Activated CD8-positive, alpha-beta memory T cell treated with anti-CD3 and anti-CD28 coated beads, Interleukin-2, amount 50 U/mL, for 4 hours (primary cell): ENCODE data around the gene MAPKAPK3.

Source experiments
- DNase-seq: peaks from one replicate; pipeline ENCODE4 v3.0.0-alpha.2; 2020

Gene MAPKAPK3

GRCh38 chr3:50587806-50588758 is 28.9 kb upstream of the MAPKAPK3 start:
- DNase-seq: peak; percentile 66

GRCh38 chr3:50588759-50589433 is 28.1 kb upstream of the MAPKAPK3 start:
- no peak for DNase-seq

- no peak for DNase-seq
Observed at GRCh38 chr3:50591196-50591741, 25.7 kb upstream of the MAPKAPK3 start.

GRCh38 chr3:50592568-50592967 is 24.4 kb upstream of the MAPKAPK3 start:
- DNase-seq: no peak

- DNase-seq: no peak
Observed at GRCh38 chr3:50594253-50594785, 22.6 kb upstream of the MAPKAPK3 start.

DNA sequence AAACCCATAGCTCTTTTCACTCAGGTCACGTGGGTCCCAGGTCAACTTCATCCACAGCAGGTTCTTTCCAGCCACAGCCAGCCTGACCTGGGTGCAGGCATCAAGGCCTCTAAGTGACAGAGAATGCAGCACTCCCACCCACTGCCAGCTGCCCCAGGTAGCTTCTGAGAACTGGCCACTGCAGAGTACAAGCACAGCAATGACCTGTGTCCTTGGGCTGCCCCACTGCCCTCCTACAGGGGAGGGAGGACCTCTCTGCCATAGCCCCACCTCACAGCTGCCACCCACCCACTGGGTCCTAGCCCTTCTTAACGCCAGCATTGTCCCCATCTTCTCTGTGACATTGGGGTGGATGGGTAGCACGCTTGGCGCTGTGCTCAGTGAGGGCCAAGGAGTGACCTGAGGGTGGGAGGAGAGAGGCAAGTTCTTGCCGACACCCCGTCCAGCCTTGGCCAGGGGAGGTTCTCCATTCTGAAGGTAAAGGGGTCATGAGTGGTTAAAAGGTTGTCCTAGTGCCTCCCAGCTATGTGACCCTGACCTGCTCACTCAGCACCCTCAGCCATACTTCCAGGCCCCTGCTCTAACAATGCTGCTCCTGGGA is 17.7 kb upstream of the MAPKAPK3 start:
- DNase-seq: no peak

- DNase-seq: no peak
Observed at GRCh38 chr3:50599716-50600118, 17.2 kb upstream of the MAPKAPK3 start.

DNA sequence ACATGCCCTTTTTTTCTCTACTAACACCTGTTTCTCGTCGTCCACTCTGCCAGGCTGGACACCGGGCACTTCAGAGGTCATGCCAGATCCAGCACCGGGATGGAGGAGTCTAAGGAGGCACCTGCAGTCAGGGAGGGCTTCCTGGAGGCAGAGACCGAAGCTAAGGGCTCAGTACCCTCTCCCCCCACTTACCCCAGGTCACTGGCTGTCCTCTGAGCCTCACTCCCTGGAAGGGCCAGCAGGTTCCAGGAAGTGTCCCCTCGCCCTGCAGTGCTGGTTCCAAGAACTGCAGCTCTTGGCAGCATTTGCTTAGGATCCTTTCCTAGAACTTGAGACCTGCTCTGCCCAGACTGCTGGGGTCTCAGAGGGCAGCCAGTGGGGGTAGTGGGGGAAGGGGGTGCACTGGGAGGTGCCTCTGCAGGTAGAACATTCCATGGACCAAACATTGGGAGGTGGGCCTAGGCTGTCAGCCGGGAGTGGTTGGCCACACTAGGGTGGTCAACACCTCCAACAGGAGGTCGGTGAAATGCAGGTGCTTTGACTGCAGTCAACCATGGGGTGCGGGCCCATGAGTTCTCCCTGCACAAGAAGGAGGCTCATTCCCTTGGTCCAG is 16.7 kb upstream of the MAPKAPK3 start:
- no peak for DNase-seq

DNA sequence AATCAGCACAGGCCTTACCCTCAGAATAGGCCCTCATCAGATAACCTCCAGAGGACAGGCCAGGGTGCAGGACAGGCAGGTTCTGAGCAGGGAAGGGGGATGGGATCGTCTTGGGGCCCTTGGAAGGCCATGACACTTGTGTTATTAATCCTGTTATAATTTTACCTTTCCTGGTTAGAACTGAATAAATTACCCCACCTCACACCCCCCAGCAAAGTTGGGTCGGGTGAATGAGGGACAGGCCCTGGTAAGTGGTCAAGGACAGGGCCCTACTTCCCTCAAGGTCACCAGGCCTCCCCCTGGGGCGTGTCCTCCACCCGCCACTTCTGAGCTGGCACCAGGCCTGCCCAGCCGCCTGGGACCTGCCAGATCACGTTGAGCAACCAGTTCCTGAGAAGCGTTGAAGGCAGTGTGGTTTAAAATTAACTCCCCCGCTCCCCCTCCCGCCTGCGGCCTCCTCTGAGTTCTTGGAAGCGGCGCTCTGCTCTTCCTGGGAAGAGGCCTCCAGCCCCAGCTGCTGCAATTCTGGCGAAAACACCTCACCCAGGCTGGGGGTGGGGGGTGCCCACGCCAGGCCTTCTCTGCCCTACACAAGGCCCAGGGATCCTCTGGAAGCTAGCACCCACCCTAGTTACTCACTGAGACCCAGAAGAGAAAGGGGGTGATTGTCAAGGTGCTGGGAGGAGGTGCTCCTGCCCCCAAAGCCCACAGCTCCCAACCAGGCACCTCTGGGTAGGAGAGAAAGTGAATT is 15.9 kb upstream of the MAPKAPK3 start:
- peak; percentile 78 for DNase-seq

DNA sequence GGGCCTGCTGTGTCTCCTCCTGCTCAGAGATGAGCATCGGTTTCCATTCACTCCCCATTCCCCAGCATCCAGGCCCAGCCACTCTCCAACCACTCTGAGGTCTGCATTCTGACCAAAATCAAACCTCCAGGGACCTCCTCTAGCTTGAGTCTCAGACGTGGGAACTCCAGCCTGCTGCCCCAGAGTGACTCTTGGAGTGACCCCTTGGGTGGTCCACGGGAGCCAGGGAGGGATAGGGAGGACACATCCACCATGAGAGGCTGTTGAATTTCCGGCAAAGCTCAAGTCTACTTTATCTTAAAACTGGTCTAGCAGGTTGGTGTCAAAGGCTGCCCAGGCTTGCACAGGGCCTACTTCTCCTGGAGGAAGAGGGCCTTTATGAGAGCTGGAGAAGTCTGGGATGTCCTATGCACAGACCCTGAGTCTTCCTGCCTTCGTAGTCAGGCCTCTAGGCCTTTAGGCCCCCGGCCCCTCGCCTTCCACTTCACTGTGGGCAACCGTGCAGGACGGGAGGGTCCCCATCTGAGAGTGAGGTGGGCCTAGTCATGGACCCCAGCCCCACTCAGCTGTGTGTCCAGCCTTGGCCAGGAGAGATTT is 14.3 kb upstream of the MAPKAPK3 start:
- no peak for DNase-seq

DNA sequence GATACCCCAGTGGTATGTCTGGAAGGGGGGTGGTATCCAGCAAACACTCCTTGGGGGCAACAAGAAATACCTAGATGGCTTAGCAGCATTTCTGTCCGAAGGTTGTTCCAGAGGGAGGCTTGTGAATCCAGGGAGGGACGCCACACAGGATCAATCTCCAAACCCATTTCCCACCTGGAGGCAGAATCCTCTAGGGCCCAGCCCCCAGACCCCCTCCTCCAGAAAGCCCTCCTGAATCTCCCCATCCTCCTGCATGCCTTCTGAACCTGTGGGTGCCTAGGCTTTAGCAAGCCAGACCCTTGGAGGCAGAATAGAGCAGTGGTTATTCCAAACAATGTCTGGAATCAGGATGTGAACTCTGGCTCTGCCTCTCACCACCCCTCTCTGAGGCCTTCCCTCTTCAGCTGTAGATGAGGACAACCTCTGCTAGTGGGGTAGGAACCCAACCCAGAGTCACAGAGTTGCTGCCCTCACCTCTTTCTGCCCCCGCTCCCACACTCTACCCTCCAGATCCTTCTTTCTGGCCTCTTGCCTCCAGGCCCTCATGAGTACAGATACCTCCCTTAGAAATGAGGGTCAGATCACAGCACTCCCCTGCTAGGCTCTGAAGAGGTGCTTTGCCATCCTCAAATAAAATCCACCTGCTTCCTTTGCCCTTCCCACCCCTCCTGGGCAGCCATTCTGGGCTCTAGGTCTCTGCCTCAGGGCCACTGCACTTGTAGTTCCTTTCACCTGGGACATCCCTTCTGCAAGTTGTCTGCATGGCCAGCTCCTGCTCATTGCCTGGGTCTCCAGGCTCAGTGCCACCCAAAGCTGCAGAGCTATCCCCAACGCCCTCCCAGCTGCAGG is 13.5 kb upstream of the MAPKAPK3 start:
- no peak for DNase-seq

DNA sequence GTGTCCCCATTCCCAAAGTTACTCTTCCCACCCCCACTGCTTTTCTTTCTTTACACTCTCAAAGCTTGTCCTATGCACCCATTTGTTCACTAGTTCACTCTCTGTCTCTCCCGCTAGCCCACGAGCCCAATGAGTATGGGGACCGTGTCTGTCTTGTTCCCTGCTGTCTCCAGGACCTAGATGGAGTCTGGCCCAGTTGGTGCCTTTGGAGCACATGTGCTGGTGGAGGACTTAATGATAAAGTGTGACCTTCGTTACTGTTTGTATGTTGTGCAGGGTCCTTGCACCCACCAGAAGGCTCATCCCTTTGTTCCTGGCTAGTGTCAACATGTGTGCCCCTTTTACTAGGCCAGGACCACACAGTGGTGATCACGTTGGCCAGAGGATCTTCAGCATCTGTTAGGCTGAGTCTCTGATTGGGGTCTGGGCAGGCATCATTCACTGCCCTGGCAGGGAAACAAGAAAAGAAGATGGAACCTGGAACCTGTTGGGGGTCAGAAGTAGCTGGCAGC is 12.8 kb upstream of the MAPKAPK3 start:
- no peak for DNase-seq

GRCh38 chr3:50604628-50605588 is 12.0 kb upstream of the MAPKAPK3 start:
- DNase-seq: no peak

DNA sequence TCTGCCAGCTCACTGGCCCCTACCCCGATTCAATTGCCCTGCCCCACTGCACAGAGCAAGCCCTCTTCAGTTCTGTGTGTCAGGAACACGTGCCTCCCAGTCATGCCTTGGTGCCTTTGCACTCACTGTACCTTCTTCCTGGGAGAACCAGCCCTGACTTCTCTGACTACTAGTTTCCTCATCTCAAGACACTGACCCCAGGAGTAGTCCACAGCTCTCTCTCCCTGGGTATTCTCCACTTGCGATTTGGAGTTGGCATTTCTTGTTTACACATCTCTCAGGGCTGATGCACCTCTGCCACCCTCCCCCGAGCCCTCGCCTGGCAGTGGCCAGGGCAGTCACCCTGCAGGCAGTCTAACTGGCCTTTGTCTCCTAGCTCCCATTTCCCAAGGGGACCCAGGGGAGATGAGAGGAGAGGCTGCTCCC is 11.0 kb upstream of the MAPKAPK3 start:
- DNase-seq: no peak

- peak; percentile 45 for DNase-seq
Observed at GRCh38 chr3:50606596-50606995, 10.4 kb upstream of the MAPKAPK3 start.

GRCh38 chr3:50607271-50608091 is 9.5 kb upstream of the MAPKAPK3 start:
- DNase-seq: no peak

GRCh38 chr3:50608278-50608677 is 8.7 kb upstream of the MAPKAPK3 start:
- no peak for DNase-seq
